Adrenal gland (tissue), 12 donors: ENCODE measurements around the gene DENND2A. TPM values are rescaled to one million over a fixed set of nuclear protein-coding genes. Genes with fewer than 3 reads are reported as not detected.
"Not testable (repeated sequence)": the region's sequence is repeated elsewhere in the genome, so short reads cannot be mapped to it uniquely, and the experiment has no call there.

Experiments
- DNase-seq, 7 donors: peaks; one replicate each; pipeline ENCODE4 v3.0.0-alpha.2; 2019 to 2020
- H3K27ac ChIP-seq, 5 donors: fragments of 200-600 bp; sonication (generic) in 4 of 5; 1 replicate in 3 of 5; 2 replicates in 2 of 5; pipeline versions ENCODE4 v1.5.1 to v1.8.0; 2016 to 2020; ENCODE audit warnings: mild to moderate bottlenecking in 1 of 5
- H3K27me3 ChIP-seq: fragments of 200-600 bp; 2 replicates; pipeline ENCODE4 v1.8.0; 2021
- H3K36me3 ChIP-seq, 2 donors: fragments of 200-600 bp; replicated peaks in 1 of 2; 1 replicate in 1 of 2; 2 replicates in 1 of 2; pipeline versions ENCODE4 v1.5.1 to v1.8.0; 2018 to 2022
- H3K4me1 ChIP-seq, 2 donors: fragments of 200-600 bp; replicated peaks in 1 of 2; 1 replicate in 1 of 2; 2 replicates in 1 of 2; pipeline versions ENCODE4 v1.5.1 to v1.8.0; 2018 to 2021
- H3K4me3 ChIP-seq, 4 donors: fragments of 200-600 bp; sonication (generic) in 3 of 4; one replicate each; pipeline ENCODE4 v1.5.1; 2016 to 2018
- H3K9me3 ChIP-seq, 3 donors: fragments of 200-600 bp; sonication (generic) in 1 of 3; replicated peaks in 1 of 3; 1 replicate in 2 of 3; 2 replicates in 1 of 3; pipeline versions ENCODE4 v1.5.1 to v1.8.0; 2016 to 2021
- CTCF ChIP-seq, 6 experiments: fragments of 450-650 bp in 4 of 6; fragments of 200-600 bp in 2 of 6; sonication (generic) in 1 of 6; IDR thresholded peaks; 1 replicate in 5 of 6; 2 replicates in 1 of 6; pipeline versions ENCODE4 v1.5.1 to v1.8.0; 2016 to 2021; ENCODE audit warnings: antibody characterized with exemption in 6 of 6, mild to moderate bottlenecking in 2 of 6, moderate library complexity in 1 of 6
- POLR2A ChIP-seq, 2 donors: fragments of 450-650 bp; IDR thresholded peaks; one replicate each; pipeline ENCODE4 v1.6.1; 2017; ENCODE audit warnings: antibody characterized with exemption in 2 of 2, mild to moderate bottlenecking in 2 of 2, moderate library complexity in 1 of 2
- WGBS, 4 donors: extraction: QIAGEN DNeasy Blood & Tissue Kit in 2 of 4; methylation state at CpG; one replicate each; pipeline versions ENCODE4 v1.1.5 to v1.1.7; 2013 to 2017; 5-methylcytosine and 5-hydroxymethylcytosine counted together
- intact Hi-C, 2 donors: fragments of 100-400 bp; cut with DNase I; formaldehyde crosslinking; loops; one replicate each; pipeline versions ENCODE4 v1.14.1 to v1.15.0; 2022 to 2023
- polyA plus RNA-seq, 3 donors: library from polyadenylated mRNA; stranded (reverse); fragments of 200-250 nt in 2 of 3; fragments of 350-450 nt in 1 of 3; fragmentation: Illumina TruSeq in 1 of 3; extraction: RNeasy Lipid Tissue Mini Kit (QIAGEN cat#74804) in 1 of 3; gene quantifications; one replicate each; pipeline ENCODE4 v1.2.3, GENCODE V29; 2013 to 2014
- total RNA-seq, 9 donors: library from RNA; depleted of rRNA in 4 of 9; stranded (reverse); fragments of >200 nt in 4 of 9; fragments of 120-200 nt in 1 of 9; fragmentation: NEBNext Ultra II Directional in 1 of 9; extraction: Animal tissue kit (Norgen Biotek cat#: 25700) in 1 of 9; gene quantifications; one replicate each; pipeline versions ENCODE4 v1.1.0 to v1.2.4, GENCODE V29; 2013 to 2023
- donor health status: healthy with polysubstance abuse.
- donor health status: Bipolar disorder and iron deficiency.
- donor health status: DM: yes; HTN: yes; CAD: no.
- donor health status: DM: no; HTN: no; CAD: no.
- donor health status: DM: no; HTN: no; CAD: no.
- donor health status: DM: yes; HTN: yes; CAD: no.

DENND2A gene
- total and polyA plus RNA-seq, 12 donors: 3.0 to 10.9 (median 5.8) TPM

- 0 to 2% (median 1%) methylated on average over 22 to 72 of the region's 72 CpGs for WGBS, 4 donors
- Histone ChIP-seq H3K4me3 (peak overlapping the region in 3 of 4 donors; percentile 13 to 98 (median 51)), H3K9me3 (no peaks in the 10 kb centered on the region), H3K27me3 (no peaks in the 10 kb centered on the region), H3K4me1 (peaks cover 0 to 13% of the 10 kb centered on the region in 2 donors), H3K36me3 (no peaks in the 10 kb centered on the region), H3K27ac (peak overlapping the region in 3 of 5 donors; percentile 62 to 77 (median 71))
- intact Hi-C loops: no loop called here
- DNase-seq: peak; percentile 28 to 63 (median 39)
- TF ChIP-seq POLR2A (IDR thresholded peaks at IDR 0.05): peak in 1 of 2 donors; percentile 52
- TF ChIP-seq CTCF (IDR thresholded peaks at IDR 0.05): no peak
Measured at GRCh38 chr7:140673063-140673773, 32.6 kb upstream of the DENND2A start.

GRCh38 chr7:140672382-140673062 is 31.9 kb upstream of the DENND2A start, which contains the start of gene ADCK2:
ADCK2 (plus strand) TSS chr7:140672945; CDS start chr7:140673331, 386 bp downstream.
- Histone ChIP-seq H3K36me3 (no peaks in the 10 kb centered on the region), H3K27ac (peak within 1 kb of the TSS in 3 of 5 donors; percentile 62 to 77 (median 71)), H3K9me3 (no peaks in the 10 kb centered on the region), H3K4me1 (peaks cover 0 to 13% of the 10 kb centered on the region in 2 donors), H3K27me3 (no peaks in the 10 kb centered on the region), H3K4me3 (peak within 1 kb of the TSS in 3 of 4 donors; percentile 13 to 98 (median 51))
- DNase-seq: peak; percentile 42 to 68 (median 49)
- TF ChIP-seq CTCF (IDR thresholded peaks at IDR 0.05) (no peak), POLR2A (IDR thresholded peaks at IDR 0.05) (peak in 1 of 2 donors; percentile 38)
- intact Hi-C loops: no loop called here
- WGBS, 4 donors: 0 to 2% (median 1%) methylated on average over 5 to 41 of the region's 41 CpGs

GRCh38 chr7:140671966-140672365 is 31.4 kb upstream of the DENND2A start:
- WGBS, 4 donors: 67 to 76% (median 71%) methylated on average over 10 to 15 of the region's 15 CpGs
- DNase-seq: no peak
- Histone ChIP-seq H3K27me3 (no peaks in the 10 kb centered on the region), H3K4me1 (peaks cover 0 to 13% of the 10 kb centered on the region in 2 donors), H3K9me3 (no peaks in the 10 kb centered on the region), H3K4me3 (no peak overlapping the region), H3K27ac (no peak overlapping the region), H3K36me3 (no peaks in the 10 kb centered on the region)
- intact Hi-C loops: no loop called here
- TF ChIP-seq POLR2A (IDR thresholded peaks at IDR 0.05) (no peak), CTCF (IDR thresholded peaks at IDR 0.05) (no peak)

- Histone ChIP-seq H3K36me3 (no peaks in the 10 kb centered on the region), H3K27me3 (no peaks in the 10 kb centered on the region), H3K27ac (no peak overlapping the region), H3K9me3 (no peaks in the 10 kb centered on the region), H3K4me3 (no peak overlapping the region), H3K4me1 (peaks cover 0 to 9% of the 10 kb centered on the region in 2 donors)
- TF ChIP-seq CTCF (IDR thresholded peaks at IDR 0.05) (no peak), POLR2A (IDR thresholded peaks at IDR 0.05) (no peak)
- 67 to 81% (median 73%) methylated on average over 4 of the region's 4 CpGs for WGBS, 4 donors
- no peak for DNase-seq
- intact Hi-C loops: no loop called here
Measured at GRCh38 chr7:140670343-140670935, 29.8 kb upstream of the DENND2A start.

- H3K4me3 ChIP-seq, intact Hi-C loops, H3K27me3 ChIP-seq, H3K27ac ChIP-seq, H3K36me3 ChIP-seq, DNase-seq, H3K9me3 ChIP-seq, H3K4me1 ChIP-seq: not testable (repeated sequence)
- 88 to 94% (median 92%) methylated on average over 9 to 10 of the region's 10 CpGs for WGBS, 4 donors
Measured at GRCh38 chr7:140669862-140670261, 29.2 kb upstream of the DENND2A start.
